NCI-H1092 (cell line): ENCODE data around the gene VHLL.
"Not testable (repeated sequence)": the region's sequence is repeated elsewhere in the genome, so short reads cannot be mapped to it uniquely, and the experiment has no call there.

Source experiments
- DNase-seq: peaks from one replicate; lab custom pipeline; 2025; lab: John Stamatoyannopoulos, UW

VHLL gene

DNA sequence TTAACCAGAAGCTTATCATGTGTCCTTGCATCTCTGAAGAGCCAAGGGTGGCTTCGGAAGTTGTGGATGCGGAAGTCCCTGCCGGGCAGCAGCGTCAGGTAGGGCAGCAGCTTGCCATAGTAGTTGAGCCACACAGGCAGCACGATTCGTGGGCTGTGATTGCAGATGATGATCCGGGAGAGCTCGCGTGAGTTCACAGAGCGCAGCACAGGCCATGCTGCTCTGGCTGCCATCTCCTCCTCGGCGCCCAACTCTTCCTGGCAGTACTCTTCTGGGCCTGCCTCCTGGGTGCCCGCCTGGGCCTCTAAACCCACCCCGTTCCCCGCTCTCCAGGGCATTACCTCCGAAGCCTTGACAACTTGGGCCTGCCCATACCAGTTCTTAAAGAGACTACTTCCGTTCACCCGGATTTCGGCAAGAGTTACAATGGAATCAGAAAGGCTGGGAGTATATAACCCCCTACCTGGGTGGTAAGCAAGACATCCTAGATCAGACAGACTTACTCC is at the start of gene VHLL:
Gene VHLL, minus strand, starts transcription at position 456 of the 506 bp plus-strand sequence. Its CDS starts 118 bp downstream, at position 338.
- no peak for DNase-seq

DNA sequence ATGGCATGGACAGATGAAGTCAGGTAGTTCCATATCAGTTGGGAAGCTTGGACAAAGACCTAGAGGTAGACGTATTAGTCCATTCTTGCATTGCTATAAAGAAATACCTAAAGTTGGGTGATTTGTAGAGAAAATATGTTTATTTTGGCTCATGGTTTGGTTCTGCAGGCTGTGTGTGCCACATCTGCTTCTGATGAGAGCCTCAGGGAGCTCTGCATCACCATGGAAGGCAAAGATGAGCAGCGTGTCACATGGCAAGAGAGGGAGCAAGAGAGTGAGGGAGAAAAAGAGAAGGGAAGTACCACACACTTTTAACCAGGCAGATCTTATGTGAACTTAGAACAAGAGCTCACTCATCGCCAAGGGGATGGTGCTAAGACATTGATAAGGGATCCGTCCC is 48.2 kb upstream of the VHLL start:
- no peak for DNase-seq

DNA sequence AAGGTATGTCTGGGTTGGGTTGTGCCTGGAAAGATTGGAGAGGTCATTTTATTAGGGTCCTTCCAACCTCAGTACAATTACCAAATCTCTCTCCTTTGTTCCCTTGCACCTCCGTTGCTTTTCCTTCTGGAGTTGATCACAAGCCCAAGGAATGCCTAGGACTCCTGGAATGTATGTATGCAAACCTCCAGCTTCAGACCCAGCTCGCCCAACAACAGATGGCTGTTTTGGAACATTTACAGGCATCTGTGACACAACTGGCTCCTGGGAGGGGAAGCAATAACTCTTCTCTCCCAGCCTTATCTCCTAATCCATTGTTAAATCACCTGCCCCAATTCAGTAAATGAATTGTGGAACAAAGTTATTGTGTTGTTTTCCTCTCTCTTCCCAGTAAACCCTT is 47.5 kb upstream of the VHLL start:
- no peak for DNase-seq

DNA sequence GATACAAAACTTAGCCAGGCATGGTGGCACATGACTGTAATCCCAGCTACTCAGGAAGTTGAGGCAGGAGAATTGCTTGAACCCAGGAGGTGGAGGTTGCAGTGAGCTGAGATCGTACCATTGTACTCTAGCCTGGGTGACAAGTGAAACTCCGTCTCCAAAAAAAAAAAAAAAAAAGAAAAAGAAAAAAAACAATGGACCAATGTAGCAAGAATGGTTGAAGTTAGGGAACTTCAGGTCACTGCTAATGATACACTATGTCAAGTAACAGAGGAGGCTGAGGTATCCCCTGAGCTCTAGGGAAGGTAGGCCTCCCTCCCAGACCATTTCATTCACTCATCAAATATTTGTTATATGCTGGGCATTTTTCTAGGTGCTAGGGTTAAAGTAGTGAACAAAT is 46.9 kb upstream of the VHLL start:
- DNase-seq = not testable (repeated sequence)

DNA sequence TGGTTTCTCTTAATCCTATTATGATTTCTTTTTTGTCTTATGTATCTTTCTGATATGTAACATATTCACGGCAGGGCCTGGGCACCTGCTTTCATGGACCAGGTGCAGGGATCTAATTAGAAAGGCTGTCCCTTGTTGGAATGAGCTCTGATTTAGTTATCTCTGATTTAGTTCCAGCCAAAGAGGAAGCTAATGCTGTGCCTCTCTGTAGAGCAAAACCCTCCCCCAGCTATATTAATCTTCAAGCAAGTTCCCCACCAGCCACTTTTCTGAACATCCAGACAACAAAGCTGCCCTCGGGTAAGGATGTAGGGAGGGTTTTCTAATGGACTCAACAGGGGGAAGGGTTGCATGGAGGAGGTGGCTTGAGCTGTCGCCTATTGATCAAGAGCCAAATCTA is 45.3 kb upstream of the VHLL start:
- DNase-seq = no peak

DNA sequence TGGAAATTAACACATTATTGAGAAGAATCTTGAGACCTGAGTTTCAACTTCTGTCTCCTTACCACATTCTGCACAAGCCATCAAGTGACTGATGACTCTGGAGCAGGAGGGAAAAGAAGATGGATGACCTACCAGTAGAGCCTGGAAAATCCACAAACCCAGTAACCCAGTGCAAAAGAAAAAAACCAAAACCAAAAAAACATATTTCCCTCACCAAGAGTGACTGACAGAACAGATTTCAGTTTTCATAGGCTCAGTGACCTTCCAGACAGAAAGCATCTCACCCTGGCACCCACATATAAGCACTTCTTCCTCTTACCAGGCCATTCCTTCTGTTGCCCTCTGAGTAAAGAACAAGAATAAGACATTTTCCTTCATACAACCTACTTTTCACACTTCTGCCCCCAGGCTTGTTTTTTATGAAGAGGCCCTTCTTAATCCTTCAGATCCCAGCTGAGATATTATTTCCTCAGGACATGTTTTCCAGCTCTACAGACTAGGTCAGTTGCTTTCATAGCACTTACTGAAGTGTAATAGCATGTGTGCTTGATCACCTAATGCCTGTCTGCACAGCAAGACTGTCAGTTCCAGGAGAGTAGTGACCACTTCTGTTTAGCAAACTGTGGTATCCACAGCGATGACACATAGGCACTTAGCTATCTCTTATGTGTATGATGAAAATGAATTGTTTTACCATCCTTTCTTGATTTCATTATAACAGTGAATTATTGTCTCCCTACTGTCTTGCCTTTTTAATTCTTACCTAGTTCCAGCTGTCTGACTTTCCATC is 43.3 kb upstream of the VHLL start:
- DNase-seq = no peak

DNA sequence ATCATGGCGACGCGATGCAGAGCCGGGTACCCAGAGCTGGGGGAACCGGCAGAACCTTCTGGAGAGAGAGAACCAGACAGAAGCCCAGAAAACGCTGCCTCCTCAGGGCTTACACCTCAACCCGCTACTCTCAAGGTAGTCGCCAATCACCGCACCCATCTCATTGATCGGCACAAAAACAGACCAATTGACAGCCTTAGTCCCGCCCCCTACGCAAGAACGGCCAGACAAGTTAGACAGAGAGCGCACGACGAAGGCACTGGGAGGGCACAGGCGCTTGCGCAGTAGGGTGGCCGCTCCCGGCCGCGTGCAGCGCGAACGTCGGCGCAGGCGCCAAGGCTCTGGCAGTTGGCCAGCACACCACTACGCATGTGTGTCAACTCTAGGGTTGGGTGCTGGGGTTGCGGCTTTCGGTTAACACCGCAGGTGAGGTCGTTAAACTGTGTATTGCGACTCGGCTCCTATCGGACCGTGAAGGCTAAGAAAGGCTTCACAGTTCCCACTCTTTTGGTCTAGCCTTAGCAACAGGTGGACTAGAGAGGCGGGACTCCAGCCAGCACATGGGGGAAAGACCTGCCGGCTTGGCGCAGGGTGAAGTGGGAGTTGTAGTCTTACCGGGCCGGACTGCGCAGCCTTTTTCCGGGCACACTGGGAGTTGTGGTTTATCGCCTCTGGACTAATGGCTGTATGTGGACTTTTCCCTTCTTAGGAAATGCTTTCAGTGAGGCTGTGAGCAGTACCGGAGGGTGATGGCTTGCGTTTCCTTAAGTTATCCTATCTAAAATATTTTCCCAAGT is 39.3 kb upstream of the VHLL start, which contains the start of the genes CCT3 and TSACC:
Gene CCT3, minus strand, starts transcription at position 113 of the 797 bp plus-strand sequence. Its CDS starts 108 bp downstream, at position 5.
Gene TSACC, plus strand, starts transcription at position 347 of the 797 bp plus-strand sequence. CDS start 1,232 bp downstream, outside the sequence.
- DNase-seq = peak; percentile 100

DNA sequence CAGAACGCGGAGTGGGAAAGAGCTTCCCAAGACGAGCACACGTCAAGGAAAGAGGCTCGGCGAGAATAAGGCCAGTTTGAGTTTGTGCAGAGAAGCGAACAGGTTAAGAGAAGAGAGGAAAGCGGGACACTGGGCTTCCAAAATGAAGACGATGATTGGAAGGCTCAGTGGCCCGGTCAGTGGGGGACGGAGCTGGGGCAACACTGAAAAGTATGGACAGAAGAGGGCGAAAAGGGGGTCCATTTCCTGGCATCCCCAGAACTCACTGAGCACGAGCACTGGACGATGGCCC is 38.7 kb upstream of the VHLL start:
- peak; percentile 38 for DNase-seq

DNA sequence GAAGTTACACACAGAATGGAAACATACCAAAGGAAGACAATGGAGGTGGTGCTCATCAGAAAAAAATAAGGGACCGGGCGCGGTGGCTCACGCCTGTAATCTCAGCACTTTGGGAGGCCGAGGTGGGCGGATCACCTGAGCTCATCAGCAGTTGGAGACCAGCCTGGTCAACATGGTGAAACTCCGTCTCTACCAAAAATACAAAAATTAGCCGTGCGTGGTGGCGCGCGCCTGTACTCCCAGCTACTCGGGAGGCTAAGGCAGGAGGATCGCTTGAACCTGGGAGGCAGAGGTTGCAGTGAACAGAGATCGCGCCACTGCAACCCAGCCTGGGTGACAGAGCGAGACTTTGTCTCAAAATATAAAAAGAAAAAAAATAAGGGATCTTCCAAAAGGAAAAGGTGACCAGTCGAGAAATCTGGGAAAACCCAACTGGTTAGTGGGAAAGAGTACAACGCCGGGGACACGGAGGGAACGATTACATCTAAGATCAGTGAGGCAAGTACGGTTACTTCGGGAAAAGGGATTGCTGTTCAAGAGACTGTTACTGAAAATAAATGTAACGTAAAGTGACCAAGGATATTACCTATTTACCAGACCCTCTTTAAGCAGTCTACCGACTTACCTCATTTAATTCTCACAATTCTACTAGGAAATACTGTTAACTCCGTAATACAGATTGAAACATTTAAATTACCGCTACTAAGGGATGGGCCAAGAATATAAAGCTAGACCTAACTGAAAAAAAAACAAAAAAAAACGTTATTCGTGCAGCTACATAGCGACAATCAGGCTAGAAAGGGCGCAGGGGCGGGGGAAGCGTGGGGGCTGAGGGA is 38.2 kb upstream of the VHLL start:
- no peak for DNase-seq

DNA sequence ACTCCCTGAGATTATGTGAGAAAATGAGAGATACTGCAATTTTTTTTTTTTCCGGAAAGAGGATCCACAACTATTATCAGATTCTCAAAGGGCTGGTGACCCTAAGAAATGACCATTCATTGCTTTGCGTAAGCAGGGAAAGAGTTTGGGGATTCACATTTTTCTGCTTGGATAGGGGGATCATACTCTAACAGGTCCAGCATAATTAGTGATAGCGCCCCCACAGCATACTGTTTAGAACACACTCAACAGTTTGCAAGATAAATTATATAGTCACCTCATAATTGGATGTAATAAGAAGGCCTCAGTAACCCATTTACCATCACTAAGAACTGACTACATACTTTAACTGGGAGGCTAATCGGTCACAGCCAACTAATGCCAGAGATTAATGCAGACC is 37.1 kb upstream of the VHLL start:
- DNase-seq = no peak

DNA sequence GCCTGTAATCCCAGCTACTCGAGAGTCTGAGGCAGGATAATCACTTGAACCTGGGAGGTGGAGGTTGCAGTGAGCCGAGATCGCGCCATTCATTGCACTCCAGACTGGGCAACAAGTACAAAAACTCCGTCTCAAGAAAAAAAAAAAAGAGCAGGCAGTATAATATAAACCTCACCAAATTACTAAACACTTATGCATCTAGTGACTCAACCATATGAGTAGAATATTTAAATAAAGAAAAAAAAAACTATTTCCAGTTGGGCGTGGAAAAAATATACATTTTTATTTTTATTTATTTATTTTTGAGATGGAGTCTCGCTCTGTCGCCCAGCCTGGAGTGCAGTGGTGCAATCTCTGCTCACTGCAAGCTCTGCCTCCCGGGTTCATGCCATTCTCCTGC is 24.1 kb upstream of the VHLL start:
- DNase-seq = not testable (repeated sequence)

DNA sequence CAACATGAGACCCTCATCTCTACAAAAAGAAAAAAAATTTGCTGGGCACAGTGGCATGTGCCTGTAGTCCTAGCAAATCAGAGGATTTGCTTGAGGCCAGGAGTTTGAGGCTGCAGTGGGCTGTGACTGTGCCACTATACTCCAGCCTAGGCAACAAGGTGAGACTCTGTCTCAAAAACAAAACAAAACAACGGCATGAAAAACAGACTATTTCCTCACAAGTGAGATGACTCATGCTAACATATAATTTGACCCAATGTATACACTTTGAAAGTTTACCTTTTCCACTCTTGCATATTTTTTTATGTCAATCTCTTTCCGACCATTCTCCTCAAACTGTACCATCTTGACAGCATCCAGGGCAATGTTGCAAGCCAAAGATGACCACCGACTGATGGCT is 21.5 kb upstream of the VHLL start:
- no peak for DNase-seq

DNA sequence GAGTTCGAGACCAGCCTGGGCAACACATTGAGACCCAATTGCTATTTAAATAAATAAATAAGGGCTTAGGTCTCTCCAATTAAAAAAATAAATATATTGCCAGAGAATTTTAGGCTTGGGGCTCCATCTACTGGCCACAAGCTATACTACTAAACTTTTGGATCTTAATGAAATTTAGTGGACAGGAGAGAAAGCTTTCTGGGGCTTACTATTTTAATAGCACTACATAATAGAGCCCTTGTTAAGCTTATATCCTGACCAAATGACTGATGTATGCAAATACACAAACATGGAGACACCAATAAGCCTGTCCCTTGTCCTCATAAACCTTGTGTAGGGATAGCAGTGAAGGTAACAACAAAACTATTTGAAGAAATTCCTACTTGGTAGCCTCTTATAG is 20.6 kb upstream of the VHLL start:
- no peak for DNase-seq

DNA sequence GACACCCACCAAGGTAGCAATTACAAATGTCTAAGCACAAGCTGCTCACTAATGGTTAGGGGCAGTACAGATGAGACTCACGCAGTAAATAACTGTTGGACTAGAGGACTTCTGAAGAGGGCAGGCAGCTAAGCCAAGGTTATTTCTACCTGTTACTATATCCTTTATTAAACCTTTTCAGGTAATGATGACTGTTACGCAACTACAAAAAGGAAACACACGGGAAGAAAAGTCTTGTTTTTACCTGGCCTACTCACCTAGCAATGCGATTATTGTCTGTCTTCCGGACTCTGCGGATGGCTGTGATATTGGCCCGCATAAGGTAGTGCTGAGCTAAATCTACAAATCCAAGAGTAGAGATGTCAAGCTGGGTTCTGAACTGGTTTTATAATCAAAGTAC is 17.8 kb upstream of the VHLL start:
- no peak for DNase-seq

DNA sequence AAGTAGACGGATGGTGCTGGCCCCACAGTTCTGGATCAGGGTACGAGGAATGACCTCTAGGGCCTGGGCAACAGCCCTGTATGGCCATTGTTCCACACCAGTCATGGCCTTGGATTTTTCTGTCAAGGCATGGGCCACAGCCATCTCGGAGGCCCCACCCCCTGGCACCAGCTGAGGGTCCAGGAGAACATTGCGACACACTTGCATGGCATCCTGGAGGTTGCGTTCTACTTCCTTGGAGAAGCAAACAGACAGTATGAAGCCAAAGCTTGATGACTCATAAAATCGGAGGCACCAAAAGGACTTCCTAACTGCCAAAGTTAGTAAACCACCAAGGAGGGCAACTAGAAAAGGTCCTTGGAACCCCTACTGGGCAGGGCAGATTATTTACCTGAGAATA is 11.9 kb upstream of the VHLL start:
- no peak for DNase-seq

DNA sequence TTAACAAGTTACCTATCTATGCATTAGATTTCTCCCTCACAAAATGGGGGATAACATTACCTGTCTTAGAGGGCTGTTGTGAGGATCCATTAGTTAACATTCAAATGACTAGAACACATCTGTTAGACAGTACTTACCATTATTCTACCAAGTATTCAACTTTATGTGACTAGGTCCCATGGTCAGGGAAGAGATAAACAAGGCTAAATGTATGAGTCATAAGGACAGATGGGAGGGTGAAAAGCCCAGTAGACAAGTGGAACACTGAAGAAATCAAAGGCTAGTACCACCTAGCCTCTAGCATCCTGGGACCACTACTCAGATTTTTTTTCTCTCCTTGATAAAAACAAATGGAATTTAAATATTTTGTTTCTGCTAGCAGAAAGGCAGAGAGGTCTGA is 9.0 kb upstream of the VHLL start:
- DNase-seq = no peak

DNA sequence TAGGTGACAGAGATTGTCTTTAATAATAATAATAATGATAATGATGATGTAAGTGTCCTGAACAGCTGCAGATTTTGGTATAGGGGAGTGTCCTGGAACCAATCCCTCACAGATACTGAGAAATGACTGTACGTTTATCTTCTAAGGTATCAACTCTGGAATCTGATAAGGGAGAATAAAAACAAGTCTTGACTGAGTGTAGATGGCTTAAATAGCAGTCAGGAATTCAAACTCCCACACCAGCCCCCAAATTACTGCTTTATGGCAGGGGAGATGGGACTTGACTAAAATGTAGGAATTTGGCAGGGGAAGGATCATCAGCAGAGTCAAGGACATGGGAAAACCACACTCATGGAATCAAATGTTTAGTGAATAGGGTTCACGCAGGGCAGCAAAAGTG is 6.1 kb upstream of the VHLL start:
- DNase-seq = no peak

DNA sequence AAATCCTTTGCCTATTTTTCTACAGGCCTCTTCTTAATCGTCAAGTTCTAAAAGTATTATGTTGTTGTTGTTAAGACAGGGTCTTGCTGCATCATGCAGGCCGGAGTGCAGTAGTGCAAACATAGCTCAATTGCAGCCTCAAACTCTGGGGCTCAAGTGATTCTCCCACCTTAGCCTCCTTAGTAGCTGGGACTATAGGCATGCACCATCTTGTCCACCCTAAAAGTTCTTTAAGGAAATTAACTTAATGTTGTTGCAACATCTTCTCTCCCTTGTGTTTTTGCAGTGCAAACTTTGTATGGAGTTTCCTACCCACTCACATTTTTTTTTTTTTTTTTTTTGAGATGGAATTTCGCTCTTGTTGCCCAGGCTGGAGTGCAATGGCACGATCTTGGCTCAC is 4.1 kb upstream of the VHLL start:
- DNase-seq = no peak

DNA sequence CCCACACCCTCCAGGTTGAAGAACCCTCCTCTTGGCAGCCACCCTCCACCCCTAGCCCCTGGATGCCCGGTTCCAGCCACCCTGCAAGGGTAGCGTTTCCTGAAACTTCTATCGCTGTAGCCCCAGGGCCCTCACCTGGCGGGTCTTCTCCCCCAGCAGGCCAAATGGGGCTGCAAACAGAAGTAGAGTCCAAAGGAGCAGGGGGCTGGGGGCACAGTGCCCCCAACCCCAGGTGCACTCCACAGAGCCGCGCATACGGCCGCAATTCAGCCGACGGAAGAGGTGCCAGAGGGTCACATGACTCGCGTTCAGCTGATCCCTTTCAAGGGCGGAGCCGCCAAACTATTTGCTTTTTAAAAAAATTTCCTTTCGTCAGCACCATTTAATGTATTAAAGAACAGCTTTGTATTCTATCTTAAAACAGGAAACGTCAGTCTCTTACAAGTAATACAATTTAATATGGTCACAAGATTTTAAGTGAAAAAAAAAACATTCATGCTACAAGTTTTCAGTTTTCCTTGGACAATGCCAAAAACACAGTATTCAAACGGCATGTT is 3.6 kb downstream of the VHLL start, which contains the start of gene GLMP:
Gene GLMP, minus strand, starts transcription at position 289 of the 557 bp plus-strand sequence. Its CDS starts 34 bp downstream, at position 255.
- DNase-seq = peak; percentile 16

DNA sequence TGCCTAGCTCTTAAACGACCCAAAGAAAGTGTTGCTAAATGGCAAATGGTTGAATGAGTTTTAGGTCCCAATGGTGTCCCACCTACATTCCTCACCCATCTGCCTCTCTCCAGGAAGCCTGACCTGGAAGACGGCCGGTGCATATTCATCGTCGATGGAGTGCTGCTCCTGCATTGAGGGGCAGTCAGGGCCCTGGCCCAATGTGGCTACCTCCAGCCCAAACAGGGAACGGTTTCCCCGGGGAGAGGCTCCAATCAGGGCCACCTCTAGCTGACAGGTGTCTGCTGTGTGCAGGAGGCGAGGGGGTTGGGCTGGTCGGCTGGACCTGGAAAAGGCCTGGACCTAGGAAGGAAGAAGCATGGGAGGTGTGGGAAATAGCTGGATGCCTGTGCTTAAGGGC is 5.2 kb downstream of the VHLL start:
- DNase-seq = no peak

DNA sequence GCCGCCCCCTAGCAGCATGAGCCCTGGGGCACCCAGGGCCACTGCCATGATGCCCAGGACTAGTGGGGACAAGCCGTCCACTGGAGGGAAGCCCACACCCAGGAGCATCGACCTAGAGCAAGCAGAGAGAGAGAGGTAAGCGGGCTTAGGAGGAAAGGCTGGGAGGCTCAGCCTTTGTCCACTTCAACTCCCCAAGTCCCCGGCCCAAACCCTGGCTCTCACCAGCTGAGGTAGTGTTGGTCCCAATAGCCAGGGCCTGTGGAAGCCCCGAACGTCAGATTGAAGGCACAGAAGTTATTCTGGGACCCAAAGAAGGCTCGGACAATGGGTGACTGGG is 6.0 kb downstream of the VHLL start:
- DNase-seq = no peak
